Measurements from ENCODE around the gene DIAPH2.

DIAPH2 gene

GRCh38 chrX:97517763-97518162 is 833.1 kb downstream of the DIAPH2 start:
- no peak for DNase-seq

DNA sequence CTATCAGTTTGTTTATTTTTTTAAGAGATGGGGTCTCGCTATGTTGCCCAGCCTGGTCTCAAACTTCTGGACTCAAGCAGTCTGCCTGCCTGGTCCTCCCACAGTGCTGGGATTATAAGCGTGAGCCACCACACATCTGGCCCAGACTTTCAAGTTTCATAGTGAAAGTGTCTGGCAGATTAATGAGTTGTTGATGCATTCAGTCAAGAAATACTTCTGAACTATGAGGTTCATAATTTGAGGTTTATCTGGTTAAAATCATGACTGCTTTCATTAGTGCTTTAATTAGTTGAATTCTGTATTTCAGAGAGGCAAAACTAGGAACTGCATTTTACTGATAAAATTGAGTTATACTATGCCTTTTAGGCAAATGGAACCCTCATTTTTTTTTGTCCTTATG is 837.7 kb downstream of the DIAPH2 start:
- DNase-seq = no peak

- no peak for DNase-seq
Measured at GRCh38 chrX:97524340-97524739, 839.7 kb downstream of the DIAPH2 start.

GRCh38 chrX:97524997-97525396 is 840.4 kb downstream of the DIAPH2 start:
- DNase-seq = no peak

GRCh38 chrX:97525981-97526380 is 841.3 kb downstream of the DIAPH2 start:
- DNase-seq = no peak

DNA sequence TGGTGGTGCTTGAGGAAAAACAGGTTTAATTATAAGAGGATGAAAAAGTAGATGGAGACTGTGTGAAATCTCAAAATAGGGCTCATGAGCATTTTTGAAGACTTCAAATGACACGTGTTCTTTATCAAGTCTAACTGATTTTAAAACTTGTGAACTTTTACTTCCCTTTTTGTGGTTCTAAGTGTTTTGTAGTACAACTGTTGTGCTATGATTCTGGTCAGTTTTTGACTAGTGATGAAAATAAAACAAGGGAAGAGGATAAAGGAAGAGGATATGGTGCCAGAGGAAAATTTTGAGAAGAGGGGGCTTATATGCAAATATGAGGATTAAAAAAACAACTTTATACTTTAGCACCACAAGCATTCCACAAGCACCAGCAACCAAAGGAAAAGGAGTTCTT is 843.1 kb downstream of the DIAPH2 start:
- DNase-seq = no peak

- DNase-seq = no peak
Measured at GRCh38 chrX:97529536-97530200, 845.0 kb downstream of the DIAPH2 start.

- DNase-seq = no peak
Measured at GRCh38 chrX:97531825-97532224, 847.2 kb downstream of the DIAPH2 start.

- no peak for DNase-seq
Measured at GRCh38 chrX:97538745-97539144, 854.1 kb downstream of the DIAPH2 start.

DNA sequence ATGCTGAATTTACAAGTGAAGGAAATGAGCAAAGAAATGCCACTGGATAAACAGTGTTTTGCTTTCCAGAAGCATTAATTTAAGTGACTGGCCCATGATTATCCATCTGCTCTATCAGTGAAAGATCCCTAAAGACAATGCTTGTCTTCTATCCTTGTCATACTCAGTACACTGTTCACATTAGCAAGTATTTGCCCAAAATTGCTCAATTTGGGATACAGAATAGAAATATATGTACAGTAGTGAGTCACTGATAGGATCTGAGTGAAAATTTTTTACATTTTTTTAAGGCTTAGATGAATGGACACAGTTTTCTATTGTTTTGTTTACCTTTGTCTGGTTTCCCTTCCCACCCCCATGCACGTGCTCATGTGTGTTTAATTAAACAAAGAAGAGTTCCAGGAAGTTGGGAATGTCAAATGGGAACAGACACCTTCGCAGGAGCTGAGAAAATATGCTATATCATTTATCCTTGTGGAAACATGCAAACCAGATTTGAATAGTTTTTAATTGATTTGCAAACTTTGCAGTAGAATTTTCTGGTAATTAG is 855.4 kb downstream of the DIAPH2 start:
- DNase-seq = no peak

DNA sequence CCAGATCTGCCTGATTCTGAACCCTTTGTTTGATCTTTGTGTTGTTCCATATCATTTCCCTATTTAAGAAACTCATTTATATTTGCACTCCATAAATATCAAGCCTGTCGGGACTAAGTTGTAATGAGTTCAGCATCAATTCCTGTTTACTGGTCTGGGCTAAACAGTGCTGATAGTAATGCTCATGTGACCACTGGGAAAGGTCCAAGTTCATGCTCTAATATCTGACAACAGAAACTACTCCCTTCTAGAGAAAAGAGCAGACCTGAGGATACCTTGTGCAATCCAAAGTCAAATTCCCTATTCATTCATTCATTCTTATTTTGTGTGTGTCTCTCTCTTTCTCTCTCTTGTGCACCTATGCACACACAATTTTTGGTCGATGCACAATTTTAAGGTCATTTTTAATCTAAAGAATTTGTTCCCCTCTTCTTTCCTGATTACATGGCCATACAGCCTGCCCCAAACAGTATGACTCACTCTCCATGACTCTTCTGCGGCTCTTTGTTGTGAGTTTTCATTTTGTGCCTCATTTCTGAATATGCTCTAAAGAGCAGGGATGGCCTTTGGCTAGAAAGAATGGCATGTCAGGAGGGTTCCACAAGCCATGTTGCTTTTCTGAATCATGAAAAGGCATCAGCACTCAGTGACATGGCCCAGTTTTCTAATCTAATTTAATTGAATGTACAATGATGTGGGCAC is 863.4 kb downstream of the DIAPH2 start:
- DNase-seq = no peak

DNA sequence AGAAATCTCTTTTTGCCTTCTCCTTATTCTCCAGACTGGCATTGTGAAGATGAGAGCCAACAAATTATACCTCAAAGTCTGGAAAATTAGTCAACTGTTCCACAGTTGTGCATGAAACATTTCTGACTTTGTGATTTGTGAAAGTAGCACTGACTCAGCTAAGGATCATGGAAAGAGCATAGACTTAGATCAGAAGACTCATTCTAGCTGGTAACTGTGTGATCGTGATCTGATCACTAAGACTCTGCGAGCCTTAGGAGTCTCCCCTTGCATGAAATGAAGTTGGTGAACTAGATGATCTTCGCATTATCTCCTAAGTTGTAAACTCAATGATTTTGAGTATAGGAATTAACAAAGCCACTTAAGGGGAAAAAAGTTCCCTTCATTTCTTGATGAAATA is 867.2 kb downstream of the DIAPH2 start:
- DNase-seq = no peak

- DNase-seq = no peak
Measured at GRCh38 chrX:97553833-97554232, 869.2 kb downstream of the DIAPH2 start.

GRCh38 chrX:97556359-97556758 is 871.7 kb downstream of the DIAPH2 start:
- no peak for DNase-seq

DNA sequence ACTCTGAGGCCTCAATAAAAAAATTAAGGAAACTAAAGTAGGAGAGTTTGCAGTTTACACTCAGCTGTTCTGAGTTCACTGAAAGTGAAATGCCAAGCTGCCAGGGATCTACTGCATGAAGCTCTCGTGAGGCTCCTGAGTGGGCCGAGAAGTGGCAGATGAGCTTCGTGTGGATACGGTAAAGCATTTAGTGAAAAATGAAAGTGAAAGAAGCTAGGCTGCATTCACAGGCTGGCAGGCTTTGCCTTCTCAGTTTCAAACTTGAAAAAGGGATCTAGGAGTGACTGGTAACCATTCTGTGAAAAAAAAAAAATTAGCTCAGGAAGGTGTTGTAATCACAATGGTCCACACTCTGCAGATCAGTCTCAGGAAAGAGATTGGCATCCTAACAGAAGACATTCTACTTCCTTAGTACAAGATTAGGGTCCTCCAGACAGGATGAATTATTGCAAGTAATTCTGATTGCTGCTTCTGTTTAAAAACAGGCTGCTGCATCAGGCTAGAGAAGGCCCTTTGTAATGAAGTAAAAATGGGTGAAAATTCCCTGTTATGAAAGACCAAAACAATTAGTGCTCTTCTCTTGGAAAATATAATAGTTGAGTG is 879.0 kb downstream of the DIAPH2 start:
- peak in 2 of 4 experiments; percentile 1 for DNase-seq

GRCh38 chrX:97564496-97564895 is 879.9 kb downstream of the DIAPH2 start:
- no peak for DNase-seq

DNA sequence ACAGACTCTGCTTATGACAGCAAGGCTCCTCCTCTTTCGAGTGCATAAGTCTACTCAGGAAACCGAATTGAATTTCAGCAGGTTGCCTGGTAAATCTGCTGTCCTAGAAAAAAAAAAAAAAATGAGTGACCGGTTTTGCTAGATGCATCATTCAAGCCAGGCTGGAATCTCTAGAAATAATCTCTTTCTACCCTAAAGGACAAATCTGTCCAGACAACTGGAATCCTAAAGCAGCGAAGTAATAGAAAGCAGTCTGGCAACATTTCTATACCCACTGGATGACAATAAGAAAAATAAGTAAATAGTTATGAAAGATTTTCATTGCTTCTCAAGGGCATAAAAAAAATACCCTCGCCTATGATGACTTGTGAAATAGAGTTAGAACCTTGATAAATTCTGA is 902.5 kb downstream of the DIAPH2 start:
- no peak for DNase-seq

GRCh38 chrX:97594646-97595224 is 910.1 kb downstream of the DIAPH2 start:
- no peak for DNase-seq

GRCh38 chrX:97597954-97598353 is 913.3 kb downstream of the DIAPH2 start:
- DNase-seq = no peak

DNA sequence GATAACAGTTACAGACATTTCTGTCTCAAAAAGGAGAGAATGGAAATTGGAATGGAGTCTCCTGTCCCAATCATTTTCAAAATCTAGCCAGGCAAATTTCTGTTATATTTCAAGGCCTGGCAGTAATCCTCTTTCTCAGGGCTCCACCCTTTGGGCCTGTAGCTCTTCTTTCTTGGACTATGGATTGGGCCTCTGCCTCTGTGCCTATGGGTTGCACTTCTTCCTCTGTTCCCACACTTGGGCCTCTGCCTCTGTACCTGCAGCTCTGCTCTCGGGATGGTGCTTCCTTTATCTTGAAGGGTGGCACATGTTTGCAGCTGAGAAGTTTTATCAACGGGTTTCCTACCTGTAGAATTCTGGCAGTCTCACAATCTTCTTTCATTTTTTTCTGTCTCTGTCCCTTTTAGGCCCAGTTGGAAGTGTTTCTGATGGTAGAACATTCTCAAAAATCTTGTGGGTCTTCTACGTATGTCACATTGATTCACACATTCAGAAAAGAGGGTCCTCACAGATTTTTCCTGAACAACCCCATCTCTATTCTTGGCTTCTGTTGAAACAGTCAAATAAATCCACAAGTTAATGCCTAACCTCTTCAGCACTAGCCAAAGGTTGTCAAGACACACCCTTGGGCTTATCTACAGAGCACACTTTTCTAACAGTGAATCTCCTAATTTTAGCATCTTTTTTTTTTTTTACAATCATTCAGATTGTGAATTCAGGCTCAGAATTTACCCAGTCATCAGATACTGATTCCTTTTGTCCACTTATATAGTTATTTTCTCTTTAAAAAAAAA is 918.0 kb downstream of the DIAPH2 start:
- no peak for DNase-seq

DNA sequence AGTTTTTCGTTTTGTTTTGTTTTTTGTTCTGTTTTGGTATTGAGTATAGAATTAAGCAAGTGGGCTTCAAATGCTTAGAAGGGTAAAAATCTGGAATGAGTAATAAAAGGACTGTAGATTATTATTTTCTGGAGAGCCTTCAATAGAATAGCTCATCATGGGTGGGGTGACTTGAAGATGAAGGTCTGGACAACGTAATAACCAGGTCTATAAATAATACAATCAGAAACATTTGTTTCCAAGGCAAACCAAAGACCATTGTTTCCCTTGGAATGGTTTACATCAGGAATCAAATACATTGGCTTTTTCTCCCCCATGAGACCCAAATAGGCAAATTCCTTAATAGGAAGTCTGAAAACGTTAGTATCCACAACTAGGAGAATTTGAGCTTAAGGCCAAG is 920.6 kb downstream of the DIAPH2 start:
- no peak for DNase-seq

GRCh38 chrX:97609357-97609756 is 924.7 kb downstream of the DIAPH2 start:
- DNase-seq = no peak

GRCh38 chrX:97609938-97610337 is 925.3 kb downstream of the DIAPH2 start:
- no peak for DNase-seq

All from activated naive CD4-positive, alpha-beta T cell (primary cell).